C4-2B (cell line): ENCODE data around the gene FCHO1.

ENCODE experiments used
- H3K27ac ChIP-seq: fragments of 450-650 bp; 2 replicates; pipeline ENCODE4 v1.5.1; 2017
- ZFX ChIP-seq: fragments of 450-650 bp; IDR thresholded peaks from 2 replicates; pipeline ENCODE4 v1.6.1; 2017
- TF ChIP-seq, protein P1 (sequence below): fragments of 450-650 bp; conservative IDR thresholded peaks from 2 replicates; pipeline ENCODE4 v1.5.1; 2017; ENCODE audit warnings: mild to moderate bottlenecking

The FCHO1 gene

DNA sequence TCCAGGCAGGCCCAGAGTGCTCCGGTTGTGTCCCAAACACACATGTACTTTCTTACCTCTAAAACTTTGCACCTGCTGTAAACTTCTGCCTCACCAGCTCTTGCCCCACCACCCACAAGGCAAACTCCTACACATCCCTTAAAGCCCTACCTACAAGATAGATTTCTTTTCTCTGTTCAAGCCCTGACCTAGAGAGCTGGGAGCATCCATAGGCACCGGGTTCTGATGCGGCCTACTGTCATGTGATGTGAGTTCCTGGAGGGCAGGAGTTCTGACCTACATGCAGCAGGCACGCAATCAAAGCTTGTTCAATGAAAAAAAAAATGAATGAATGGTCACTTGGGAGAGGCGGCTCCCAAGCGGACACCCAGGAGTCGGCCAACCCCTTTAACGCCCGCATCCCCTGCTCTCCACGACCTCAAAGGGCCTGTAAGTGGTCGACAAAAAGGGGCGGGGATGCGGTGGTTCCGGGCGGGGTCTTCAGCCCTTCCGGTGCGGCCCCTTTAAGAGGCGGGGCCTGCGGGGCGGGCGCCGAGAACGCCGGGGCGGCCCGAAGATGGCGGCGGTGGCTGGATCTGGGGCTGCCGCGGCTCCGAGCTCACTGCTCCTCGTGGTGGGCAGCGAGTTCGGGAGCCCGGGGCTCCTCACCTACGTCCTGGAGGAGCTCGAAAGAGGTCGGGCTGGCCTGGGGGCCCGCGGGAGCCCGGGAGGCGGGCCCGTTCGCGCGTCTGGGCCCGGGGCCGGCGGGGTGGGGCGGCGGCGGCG lies 32.1 kb upstream of the FCHO1 start, which contains the start of gene MAP1S:
TSS of gene MAP1S (plus strand) at position 534 of the 765 bp plus-strand sequence. CDS start at position 557, 23 bp downstream.
- peak within 1 kb of the TSS; percentile 78 for H3K27ac ChIP-seq
- no peak for TF ChIP-seq ZFX
- TF ChIP-seq, protein P1, sequence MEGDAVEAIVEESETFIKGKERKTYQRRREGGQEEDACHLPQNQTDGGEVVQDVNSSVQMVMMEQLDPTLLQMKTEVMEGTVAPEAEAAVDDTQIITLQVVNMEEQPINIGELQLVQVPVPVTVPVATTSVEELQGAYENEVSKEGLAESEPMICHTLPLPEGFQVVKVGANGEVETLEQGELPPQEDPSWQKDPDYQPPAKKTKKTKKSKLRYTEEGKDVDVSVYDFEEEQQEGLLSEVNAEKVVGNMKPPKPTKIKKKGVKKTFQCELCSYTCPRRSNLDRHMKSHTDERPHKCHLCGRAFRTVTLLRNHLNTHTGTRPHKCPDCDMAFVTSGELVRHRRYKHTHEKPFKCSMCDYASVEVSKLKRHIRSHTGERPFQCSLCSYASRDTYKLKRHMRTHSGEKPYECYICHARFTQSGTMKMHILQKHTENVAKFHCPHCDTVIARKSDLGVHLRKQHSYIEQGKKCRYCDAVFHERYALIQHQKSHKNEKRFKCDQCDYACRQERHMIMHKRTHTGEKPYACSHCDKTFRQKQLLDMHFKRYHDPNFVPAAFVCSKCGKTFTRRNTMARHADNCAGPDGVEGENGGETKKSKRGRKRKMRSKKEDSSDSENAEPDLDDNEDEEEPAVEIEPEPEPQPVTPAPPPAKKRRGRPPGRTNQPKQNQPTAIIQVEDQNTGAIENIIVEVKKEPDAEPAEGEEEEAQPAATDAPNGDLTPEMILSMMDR = no peak

DNA sequence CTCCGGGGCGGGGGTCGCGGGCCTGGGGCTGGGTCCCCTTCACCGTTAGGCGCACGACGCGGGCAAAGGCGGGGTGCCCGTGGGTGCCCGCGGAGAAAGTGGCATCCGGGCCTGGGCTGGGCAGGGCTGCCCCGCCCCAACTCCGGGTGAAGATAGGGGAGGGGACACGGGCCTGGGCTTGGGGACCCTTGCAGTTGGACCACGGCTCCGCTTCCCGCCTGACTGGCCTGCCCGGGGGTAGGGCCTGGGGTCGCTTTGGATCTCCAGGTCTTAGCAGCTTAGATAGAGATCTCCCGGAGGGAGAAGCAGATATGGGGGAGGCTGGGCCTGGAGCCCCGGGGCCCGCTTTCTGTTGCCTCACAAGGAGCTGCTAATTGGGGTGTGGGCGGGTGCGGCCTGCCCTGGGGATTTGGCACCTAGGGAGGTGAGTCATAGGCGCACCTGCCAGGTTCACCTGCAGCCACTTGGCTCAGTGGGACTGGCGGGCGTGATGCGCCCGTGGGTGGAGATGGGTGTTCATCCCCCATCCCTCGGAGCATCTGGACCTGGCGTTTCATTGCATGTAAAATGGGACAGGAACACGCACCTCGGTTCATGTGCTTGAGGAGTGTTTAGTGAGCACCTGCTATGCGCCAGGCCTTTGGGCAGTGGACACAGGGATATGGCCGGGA lies 31.4 kb upstream of the FCHO1 start:
- peak overlapping the region; percentile 78 for H3K27ac ChIP-seq
- TF ChIP-seq, protein P1 = no peak
- TF ChIP-seq ZFX = peak; percentile 76; the same call in 1 of the 2 replicates

DNA sequence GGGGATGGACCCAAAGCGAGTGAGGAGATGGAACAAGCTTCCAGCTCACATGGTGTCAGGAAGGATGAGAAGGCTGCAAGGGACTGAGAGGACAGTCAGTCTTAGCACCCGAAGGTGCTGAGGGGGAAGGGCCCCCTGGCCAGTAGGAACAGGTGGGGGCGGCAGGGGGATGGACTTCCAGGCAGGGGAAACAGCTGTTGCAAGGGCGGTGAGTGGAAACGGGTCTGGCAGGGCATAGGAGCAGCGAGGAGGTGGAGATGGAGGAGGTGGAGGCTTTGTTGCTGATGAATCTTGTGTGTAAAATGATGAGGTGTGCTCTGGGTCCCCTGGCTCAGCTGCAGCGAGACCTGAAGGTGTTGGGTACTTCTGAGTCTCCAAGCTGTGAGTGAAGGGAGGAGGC lies 30.8 kb upstream of the FCHO1 start:
- peak overlapping the region; percentile 78; the same call in 1 of the 2 replicates for H3K27ac ChIP-seq
- no peak for TF ChIP-seq ZFX
- TF ChIP-seq, protein P1 = no peak

DNA sequence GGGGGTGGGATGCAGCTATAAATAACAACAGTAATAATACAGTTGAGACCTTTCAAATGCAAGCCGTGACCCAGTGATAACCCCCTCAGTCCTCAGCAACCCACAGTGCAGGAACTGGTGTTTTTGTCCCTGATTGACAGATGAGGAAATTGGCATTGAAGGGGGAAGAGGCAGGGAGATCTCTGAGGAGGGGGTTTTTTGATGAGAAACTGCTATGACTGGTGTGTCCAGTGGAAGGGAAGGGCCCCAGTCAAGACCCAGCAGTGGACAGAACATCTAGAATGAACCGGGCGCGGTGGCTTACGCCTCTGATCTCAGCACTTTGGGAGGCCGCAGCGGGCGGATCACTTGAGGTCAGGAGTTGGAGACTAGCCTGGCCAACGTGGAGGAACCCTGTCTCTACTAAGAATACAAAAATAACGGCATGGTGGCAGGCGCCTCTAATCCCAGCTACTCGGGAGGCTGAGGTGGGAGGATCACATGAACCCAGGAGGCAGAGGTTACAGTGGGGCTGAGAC lies 30.1 kb upstream of the FCHO1 start:
- H3K27ac ChIP-seq = no peak overlapping the region
- TF ChIP-seq, protein P1 = no peak
- TF ChIP-seq ZFX = no peak

DNA sequence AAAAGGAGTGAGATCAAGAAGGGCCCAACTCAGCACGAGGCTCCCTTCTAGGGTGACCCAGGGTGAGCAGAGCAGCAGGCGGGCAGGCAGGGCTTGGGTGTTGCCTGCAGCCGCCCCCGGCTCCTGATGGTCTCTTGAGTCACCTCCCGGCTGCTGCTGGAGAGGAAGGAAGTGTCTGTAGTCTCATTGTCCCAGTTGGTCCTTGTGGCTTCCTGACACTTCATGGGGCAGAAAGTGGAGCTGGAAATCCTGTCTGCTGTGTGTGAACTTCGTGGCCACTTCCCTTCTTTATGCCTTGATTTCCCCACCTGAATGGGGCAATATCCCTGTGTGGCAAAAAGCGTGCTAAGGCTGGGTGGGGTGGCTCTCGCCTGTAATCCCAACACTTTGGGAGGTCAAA lies 29.5 kb upstream of the FCHO1 start:
- no peak for TF ChIP-seq ZFX
- TF ChIP-seq, protein P1 = no peak
- H3K27ac ChIP-seq = no peak overlapping the region

DNA sequence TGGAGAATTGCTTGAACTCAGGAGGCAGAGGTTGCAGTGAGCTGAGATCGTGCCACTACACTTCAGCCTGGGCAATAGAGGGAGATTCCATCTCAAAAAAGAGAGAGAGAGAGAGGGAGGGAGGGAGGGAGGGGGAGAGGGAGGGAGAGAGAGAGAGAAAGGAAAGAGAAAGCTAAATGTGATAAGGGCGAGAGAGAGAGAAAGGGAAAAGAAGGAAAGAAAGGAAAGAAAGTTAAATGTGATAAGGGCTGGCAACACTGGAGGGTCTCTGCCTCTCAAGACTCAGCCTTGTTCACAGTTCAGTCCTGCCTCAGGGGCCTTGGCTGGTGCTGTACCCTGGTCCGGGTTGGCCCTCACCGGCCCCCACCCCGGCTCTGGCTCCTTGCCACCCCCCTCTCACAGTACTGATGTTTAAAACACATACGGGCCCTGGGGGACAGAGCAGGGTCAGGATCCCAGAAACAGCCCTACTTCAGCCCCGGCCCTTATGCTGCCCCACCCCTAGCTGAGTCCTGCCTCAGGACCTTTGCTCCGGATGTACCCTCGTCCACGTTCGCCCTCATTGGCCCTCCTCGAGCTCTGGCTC lies 28.5 kb upstream of the FCHO1 start:
- TF ChIP-seq ZFX = no peak
- TF ChIP-seq, protein P1 = no peak
- H3K27ac ChIP-seq = no peak overlapping the region

DNA sequence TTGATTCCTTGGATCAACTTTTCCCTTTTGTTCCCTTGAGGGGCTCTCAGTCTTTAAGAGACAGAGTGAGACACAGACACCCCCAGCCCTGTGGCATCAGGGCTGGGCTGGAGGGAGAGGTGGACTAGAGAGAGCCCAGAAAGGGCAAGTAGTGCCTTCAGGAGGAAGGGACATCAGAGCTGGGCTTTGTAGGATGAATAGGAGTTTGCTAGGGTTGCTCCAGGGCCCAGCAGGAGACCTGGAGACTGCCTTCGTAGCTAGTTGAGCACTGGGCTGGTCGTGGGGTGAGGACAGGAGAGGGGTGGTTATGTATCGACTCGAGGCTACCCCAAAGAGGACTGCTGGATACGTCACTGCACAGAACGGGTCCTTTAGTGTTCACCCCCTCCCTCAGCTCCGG lies 26.6 kb upstream of the FCHO1 start:
- H3K27ac ChIP-seq = no peak overlapping the region
- TF ChIP-seq, protein P1 = no peak
- TF ChIP-seq ZFX = no peak
